ENCODE measurements around the gene STEAP1.

GRCh38 chr7:90210475-90210874 lies 56.2 kb downstream of the STEAP1 start:
- TF ChIP-seq CTCF (IDR thresholded peaks at IDR 0.05) = no peak
- no peak for TF ChIP-seq POLR2A (IDR thresholded peaks at IDR 0.05)
- TF ChIP-seq EP300 (IDR thresholded peaks at IDR 0.05) = no peak

Measured in tibial nerve (tissue), 4 donors.